Lung (tissue), 12 donors: ENCODE measurements around the gene GFRA1. TPM values are rescaled to one million over a fixed set of nuclear protein-coding genes. Genes with fewer than 3 reads are reported as not detected.

Source experiments
- ATAC-seq: fragments of 200-7000 bp; cut with Tn5 transposase; one replicate; pipeline ENCODE4 v1.9.1; 2020; ENCODE audit warnings: moderate number of reproducible peaks; ENCODE audit not compliant: insufficient read depth, low FRiP score
- DNase-seq, 3 donors: peaks; one replicate each; pipeline ENCODE4 v3.0.0-alpha.2; 2013 to 2017
- H3K27ac ChIP-seq, 2 donors: one replicate each; pipeline ENCODE4 v1.5.1; 2013; ENCODE audit warnings: mild to moderate bottlenecking in 2 of 2, moderate library complexity in 2 of 2, control low read depth in 1 of 2, inconsistent platforms in 1 of 2, low read depth in 1 of 2, low read length in 1 of 2
- H3K27me3 ChIP-seq, 3 donors: one replicate each; pipeline ENCODE4 v1.5.1; 2013; ENCODE audit warnings: low read length in 2 of 3; ENCODE audit not compliant: control insufficient read depth in 3 of 3, insufficient read depth in 3 of 3
- H3K36me3 ChIP-seq, 4 donors: one replicate each; pipeline ENCODE4 v1.5.1; 2013; ENCODE audit warnings: low read length in 4 of 4, mild to moderate bottlenecking in 1 of 4, moderate library complexity in 1 of 4; ENCODE audit not compliant: control insufficient read depth in 4 of 4, insufficient read depth in 4 of 4
- H3K4me1 ChIP-seq, 5 donors: one replicate each; pipeline ENCODE4 v1.5.1; 2013; ENCODE audit warnings: low read length in 5 of 5, mild to moderate bottlenecking in 2 of 5, moderate library complexity in 1 of 5; ENCODE audit not compliant: control insufficient read depth in 5 of 5, insufficient read depth in 5 of 5
- H3K4me3 ChIP-seq: one replicate; pipeline ENCODE4 v1.5.1; 2013; ENCODE audit warnings: mild to moderate bottlenecking, control low read depth, moderate library complexity
- H3K9ac ChIP-seq, 2 donors: one replicate each; pipeline ENCODE4 v1.5.1; 2013; ENCODE audit warnings: low read length in 2 of 2, control low read depth in 1 of 2; ENCODE audit not compliant: insufficient read depth in 1 of 2
- H3K9me3 ChIP-seq, 4 donors: one replicate each; pipeline ENCODE4 v1.5.1; 2013; ENCODE audit warnings: low read length in 3 of 4, mild to moderate bottlenecking in 1 of 4, moderate library complexity in 1 of 4; ENCODE audit not compliant: control insufficient read depth in 4 of 4, insufficient read depth in 3 of 4
- WGBS, 2 donors: extraction: QIAGEN DNeasy Blood & Tissue Kit; methylation state at CpG; one replicate each; pipeline ENCODE4 v1.1.7; 2013; 5-methylcytosine and 5-hydroxymethylcytosine counted together
- polyA plus RNA-seq, 2 donors: library from polyadenylated mRNA; stranded (reverse); fragments of 200-250 nt; gene quantifications; one replicate each; pipeline ENCODE4 v1.2.1, GENCODE V29; 2013
- total RNA-seq, 2 donors: library from RNA; depleted of rRNA in 1 of 2; stranded (reverse); fragments of >200 nt in 1 of 2; gene quantifications; one replicate each; pipeline ENCODE4 v1.2.1, GENCODE V29; 2014 to 2021
- TF ChIP-seq, protein P1 (sequence below): IDR thresholded peaks from 2 replicates; pipeline ENCODE4 v1.5.1; 2012; ENCODE audit warnings: mild to moderate bottlenecking; ENCODE audit errors: control extremely low read depth, extremely low read depth
- donor health status: control.
- donor health status: control.
- donor health status: Bipolar disorder and iron deficiency.
- donor health status: healthy.
- donor health status: DM: yes; HTN: yes; CAD: no.

The GFRA1 gene
- total and polyA plus RNA-seq, 4 donors: 0.51 to 30.4 (median 1.4) TPM

DNA sequence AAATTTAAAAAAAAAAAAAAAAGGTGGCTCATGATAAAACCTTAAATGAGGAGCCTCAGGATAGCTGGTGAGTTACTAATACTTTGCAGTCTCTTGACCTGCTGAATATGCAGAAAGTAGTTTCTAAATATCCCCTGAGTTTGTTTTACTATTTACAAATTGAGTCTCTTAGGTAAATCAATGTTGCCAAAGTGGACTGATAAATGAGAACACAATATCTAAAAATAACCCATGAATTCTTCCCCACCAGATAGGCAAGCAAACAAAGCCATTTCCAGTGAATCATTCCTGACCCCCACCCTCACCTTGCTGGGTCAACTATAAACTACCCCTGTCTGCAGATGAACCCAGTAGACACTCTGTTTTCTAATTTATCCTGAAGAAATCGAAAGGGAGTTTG lies 78.9 kb downstream of the GFRA1 start:
- H3K27ac ChIP-seq: no peak overlapping the region
- WGBS, 2 donors: 88 to 90% methylated on average over 1 of the region's 1 CpG
- H3K36me3 ChIP-seq: peaks cover 0 to 4% (median 0%) of the 10 kb centered on the region in 4 donors
- H3K4me1 ChIP-seq: no peaks in the 10 kb centered on the region
- TF ChIP-seq, protein P1, sequence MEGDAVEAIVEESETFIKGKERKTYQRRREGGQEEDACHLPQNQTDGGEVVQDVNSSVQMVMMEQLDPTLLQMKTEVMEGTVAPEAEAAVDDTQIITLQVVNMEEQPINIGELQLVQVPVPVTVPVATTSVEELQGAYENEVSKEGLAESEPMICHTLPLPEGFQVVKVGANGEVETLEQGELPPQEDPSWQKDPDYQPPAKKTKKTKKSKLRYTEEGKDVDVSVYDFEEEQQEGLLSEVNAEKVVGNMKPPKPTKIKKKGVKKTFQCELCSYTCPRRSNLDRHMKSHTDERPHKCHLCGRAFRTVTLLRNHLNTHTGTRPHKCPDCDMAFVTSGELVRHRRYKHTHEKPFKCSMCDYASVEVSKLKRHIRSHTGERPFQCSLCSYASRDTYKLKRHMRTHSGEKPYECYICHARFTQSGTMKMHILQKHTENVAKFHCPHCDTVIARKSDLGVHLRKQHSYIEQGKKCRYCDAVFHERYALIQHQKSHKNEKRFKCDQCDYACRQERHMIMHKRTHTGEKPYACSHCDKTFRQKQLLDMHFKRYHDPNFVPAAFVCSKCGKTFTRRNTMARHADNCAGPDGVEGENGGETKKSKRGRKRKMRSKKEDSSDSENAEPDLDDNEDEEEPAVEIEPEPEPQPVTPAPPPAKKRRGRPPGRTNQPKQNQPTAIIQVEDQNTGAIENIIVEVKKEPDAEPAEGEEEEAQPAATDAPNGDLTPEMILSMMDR: no peak
- H3K9me3 ChIP-seq: peaks cover 0 to 7% (median 4%) of the 10 kb centered on the region in 4 donors
- ATAC-seq (no peak), DNase-seq (no peak)
- H3K4me3 ChIP-seq: no peak overlapping the region
- H3K9ac ChIP-seq: no peak overlapping the region
- H3K27me3 ChIP-seq: no peaks in the 10 kb centered on the region

DNA sequence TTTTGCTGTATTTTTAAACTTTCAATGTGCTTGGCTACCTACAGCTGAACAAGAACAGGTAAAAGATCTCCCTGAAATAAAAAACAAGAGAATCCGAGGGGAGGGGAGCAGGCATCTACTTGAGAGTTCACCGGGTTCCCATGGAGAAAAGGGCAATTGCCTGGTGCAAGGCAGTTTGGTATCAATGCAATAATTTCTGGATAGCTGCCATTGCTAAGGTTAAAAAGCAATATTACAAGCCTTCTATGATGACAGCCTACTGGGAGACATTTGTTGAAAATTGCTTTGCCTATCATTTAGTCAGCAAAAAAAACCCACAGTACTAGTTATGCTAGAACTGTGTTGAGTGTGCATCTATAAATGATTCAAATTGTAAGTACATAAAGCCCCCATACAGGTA lies 82.1 kb downstream of the GFRA1 start:
- Histone ChIP-seq H3K4me3 (no peak overlapping the region), H3K27me3 (no peaks in the 10 kb centered on the region), H3K9ac (no peak overlapping the region), H3K36me3 (peaks cover 0 to 4% (median 0%) of the 10 kb centered on the region in 4 donors), H3K4me1 (peaks cover 0 to 3% (median 0%) of the 10 kb centered on the region in 5 donors), H3K27ac (no peak overlapping the region), H3K9me3 (peaks cover 0 to 7% (median 4%) of the 10 kb centered on the region in 4 donors)
- WGBS, 2 donors: 91 to 98% methylated on average over 2 of the region's 2 CpGs
- ATAC-seq: no peak
- TF ChIP-seq, protein P1: no peak
- no peak for DNase-seq

DNA sequence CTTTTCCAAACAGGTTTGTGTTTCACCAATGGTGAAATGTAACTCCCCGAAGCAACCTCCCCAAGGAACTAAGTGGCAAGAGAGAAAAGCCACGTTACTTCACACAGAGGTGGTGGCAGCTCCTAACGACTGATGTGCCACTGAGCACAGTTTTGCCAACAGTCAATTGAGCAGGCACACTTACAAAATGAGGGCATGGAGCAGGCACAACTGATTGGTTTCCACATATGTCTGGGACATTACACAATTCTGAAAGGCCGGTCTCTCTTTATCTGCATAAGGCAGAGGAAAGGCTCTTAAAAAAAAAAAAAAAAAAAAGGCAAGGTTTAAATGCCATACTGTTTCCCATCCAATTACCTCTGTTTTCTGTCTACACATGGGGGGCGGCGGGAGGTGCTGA lies 86.7 kb downstream of the GFRA1 start:
- TF ChIP-seq, protein P1: no peak
- DNase-seq: no peak
- no peaks in the 10 kb centered on the region for H3K9me3 ChIP-seq
- WGBS, 2 donors: 72 to 73% methylated on average over 6 of the region's 6 CpGs
- no peak overlapping the region for H3K9ac ChIP-seq
- peaks cover 0 to 7% (median 0%) of the 10 kb centered on the region in 5 donors for H3K4me1 ChIP-seq
- no peak overlapping the region for H3K27ac ChIP-seq
- ATAC-seq: no peak
- H3K36me3 ChIP-seq: no peaks in the 10 kb centered on the region
- no peaks in the 10 kb centered on the region for H3K27me3 ChIP-seq
- H3K4me3 ChIP-seq: no peak overlapping the region

DNA sequence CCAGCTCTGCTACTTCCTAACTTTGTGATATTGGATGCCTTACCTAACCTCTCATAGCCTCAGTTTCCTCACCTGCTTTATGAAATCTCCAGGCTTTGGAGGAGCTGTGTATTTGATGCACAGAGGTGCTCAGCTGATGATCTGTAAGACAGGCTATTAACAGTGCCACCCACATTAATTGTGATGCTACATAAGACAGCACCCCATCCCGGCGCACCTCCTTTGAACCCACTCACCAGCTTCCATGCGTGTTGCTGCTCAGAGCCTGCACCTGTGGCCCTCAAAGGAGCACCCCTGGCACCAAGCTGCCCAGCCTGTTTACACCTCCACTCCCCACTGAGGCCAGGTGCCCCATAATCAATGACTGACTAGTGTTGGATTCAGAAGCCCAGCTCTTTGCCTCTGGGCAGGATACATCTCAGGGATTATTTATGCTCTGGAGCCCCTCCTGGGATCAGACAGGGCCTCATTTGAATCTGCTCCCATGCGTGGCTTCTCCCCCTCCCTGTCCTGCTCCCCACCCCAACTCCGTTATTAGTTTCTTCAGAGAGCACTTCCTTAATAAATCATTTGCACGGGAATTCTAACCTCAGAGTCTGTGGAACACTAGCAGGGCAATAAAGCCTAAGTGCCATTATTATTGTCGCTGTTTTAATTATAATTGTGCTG lies 87.7 kb downstream of the GFRA1 start:
- TF ChIP-seq, protein P1: no peak
- Histone ChIP-seq H3K4me1 (peaks cover 0 to 7% (median 0%) of the 10 kb centered on the region in 5 donors), H3K27ac (no peak overlapping the region), H3K27me3 (no peaks in the 10 kb centered on the region), H3K36me3 (no peaks in the 10 kb centered on the region), H3K4me3 (no peak overlapping the region), H3K9me3 (no peaks in the 10 kb centered on the region), H3K9ac (no peak overlapping the region)
- WGBS, 2 donors: 73 to 78% methylated on average over 7 of the region's 7 CpGs
- no peak for ATAC-seq
- DNase-seq: no peak
